SU-DHL-6 (cell line): Measurements from ENCODE around the gene GLIS2.

Source experiments
- CTCF ChIP-seq: fragments of 200-600 bp; sonication (generic); IDR thresholded peaks from one replicate; pipeline ENCODE4 v1.5.1; 2017; ENCODE audit warnings: antibody characterized with exemption, mild to moderate bottlenecking, low read length, moderate library complexity; ENCODE audit not compliant: insufficient read depth, poor library complexity, severe bottlenecking
- EZH2phosphoT487 ChIP-seq: fragments of 200-600 bp; sonication (generic), shearing (Covaris generic); conservative IDR thresholded peaks from 2 replicates; pipeline ENCODE4 v1.6.1; 2018; ENCODE audit warnings: mild to moderate bottlenecking, antibody characterized with exemption, low read length, moderate library complexity, mixed read lengths

- TF ChIP-seq CTCF (no peak), EZH2phosphoT487 (no peak)
Measured at GRCh38 chr16:4353675-4354074, 37.8 kb downstream of the GLIS2 start.
